Stimulated activated CD8-positive, alpha-beta memory T cell treated with anti-CD3 and anti-CD28 coated beads, Interleukin-4, amount 100 ng/mL, for 4 hours (primary cell): ENCODE results near the gene GCSH.

Experiments used
- DNase-seq, 2 donors: peaks; one replicate each; pipeline ENCODE4 v3.0.0-alpha.2; 2020; ENCODE audit warnings: low read depth in 2 of 2, low spot score in 1 of 2

The GCSH gene

GRCh38 chr16:81053761-81054160 lies 42.4 kb downstream of the GCSH start:
- no peak for DNase-seq

- no peak for DNase-seq
Measured at GRCh38 chr16:81042821-81043220, 53.4 kb downstream of the GCSH start.

DNA sequence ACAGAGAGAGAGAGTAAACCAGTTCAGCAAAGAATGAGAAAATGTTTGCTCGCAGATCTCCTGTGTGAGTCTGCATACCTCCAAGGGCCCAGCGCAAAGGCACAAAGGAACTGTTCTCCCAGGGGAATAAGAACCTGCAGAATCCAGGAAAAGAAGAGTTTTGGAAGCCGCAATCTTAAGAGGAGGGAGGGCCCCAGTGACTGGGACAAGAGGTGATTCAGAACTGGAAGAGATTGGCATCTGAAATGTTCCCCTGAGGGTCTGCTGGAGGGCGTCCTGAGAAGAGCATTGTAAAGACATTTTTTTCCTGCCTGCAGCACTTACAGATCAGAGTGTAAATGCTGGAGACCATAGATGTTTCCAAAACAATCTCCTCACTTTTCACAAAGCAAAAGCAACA lies 54.5 kb downstream of the GCSH start:
- DNase-seq, result no peak

GRCh38 chr16:81040842-81041241 lies 55.4 kb downstream of the GCSH start:
- DNase-seq, result no peak

- no peak for DNase-seq
Measured at GRCh38 chr16:81040131-81040530, 56.1 kb downstream of the GCSH start.

- DNase-seq, result no peak
Measured at GRCh38 chr16:81036751-81037350, 59.3 kb downstream of the GCSH start.

DNA sequence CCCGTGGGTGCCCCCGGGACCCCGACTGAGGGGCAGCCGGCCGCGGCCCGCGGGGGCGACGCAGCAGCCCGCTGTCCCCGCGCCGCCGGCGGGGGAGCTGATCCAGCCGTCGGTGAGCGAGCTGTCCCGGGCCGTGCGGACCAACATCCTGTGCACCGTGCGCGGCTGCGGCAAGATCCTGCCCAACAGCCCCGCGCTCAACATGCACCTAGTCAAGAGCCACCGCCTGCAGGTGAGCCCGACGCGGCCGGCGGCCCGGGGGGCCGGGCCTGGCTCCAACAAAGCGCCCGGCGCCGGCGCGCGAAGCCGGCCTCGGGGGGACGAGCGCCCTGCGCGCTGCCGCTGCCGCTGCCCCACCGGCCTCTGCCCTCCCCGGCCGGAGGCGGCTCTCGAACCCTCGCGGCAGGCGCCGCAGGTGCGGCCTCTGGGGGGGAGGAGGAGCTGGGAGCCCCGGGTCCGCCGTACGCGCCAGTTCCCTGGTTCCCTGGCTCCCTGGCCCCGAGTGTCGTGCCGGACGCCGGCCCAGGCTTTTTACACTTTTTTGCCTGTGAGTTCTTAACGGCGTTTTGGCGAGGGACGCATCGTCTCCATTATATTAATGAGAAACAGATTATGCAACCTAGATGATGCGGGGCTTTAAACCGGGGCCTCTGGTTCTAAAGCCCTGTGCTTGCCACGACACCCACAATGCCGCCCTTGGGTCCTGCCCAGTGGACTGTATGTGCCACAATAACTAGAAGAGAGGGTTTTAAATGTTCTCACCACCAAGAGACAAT lies 60.0 kb downstream of the GCSH start:
- DNase-seq, result no peak

DNA sequence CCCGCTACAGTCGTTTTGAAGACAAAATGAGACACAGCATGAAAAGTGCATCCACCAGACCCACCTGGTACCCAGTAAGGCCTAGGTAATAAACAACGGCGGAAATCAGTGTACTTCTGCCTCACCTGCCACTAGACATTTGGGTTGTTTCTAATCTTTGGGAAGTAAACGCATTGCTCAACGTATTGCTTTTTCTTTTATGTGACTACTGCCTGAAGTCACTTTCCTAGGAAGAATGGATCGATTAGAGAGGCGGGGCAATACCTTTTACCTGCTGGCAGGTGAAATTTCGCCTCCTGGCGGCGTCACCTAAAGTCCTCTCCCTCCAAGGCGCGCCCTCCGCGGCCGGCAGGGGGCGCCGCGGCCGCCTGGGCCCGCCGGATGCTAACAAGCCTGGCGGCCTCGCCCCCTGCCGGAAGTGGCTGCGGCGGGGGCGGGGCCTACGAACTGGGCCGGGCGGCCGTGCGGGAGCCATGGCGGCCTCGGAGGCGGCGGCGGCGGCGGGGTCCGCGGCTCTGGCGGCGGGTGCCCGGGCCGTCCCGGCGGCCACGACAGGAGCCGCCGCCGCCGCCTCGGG lies 60.7 kb downstream of the GCSH start, which contains the start of gene ATMIN:
ATMIN (plus strand) TSS at position 445 of the 577 bp plus-strand sequence; CDS start at position 474, 29 bp downstream.
- DNase-seq, result peak; percentile 65 to 77
